HEK293 (cell line): ENCODE data around the gene ATP6V1B1.

Source experiments
- CTCF ChIA-PET: fragments of 350-600 bp; formaldehyde crosslinking; extraction: SDS; loops from one replicate; lab custom pipeline; 2021; ENCODE audit warnings: antibody characterized with exemption; lab: Yijun Ruan, JAX
- POLR2A ChIA-PET: fragments of 300-600 bp; formaldehyde crosslinking; extraction: SDS; loops from one replicate; lab custom pipeline; 2020; ENCODE audit warnings: antibody characterized with exemption, inconsistent platforms; lab: Yijun Ruan, JAX
- H3K27ac ChIP-seq: fragments of 200-500 bp; sonication (Bioruptor generic); 2 replicates; pipeline ENCODE4 v1.5.1; 2014; ENCODE audit warnings: low read depth, low read length, control low read depth, inconsistent platforms; ENCODE audit errors: extremely low read depth
- H3K36me3 ChIP-seq, 2 experiments: fragments of 200-500 bp in 1 of 2; sonication (Bioruptor generic) in 1 of 2; 1 replicate in 1 of 2; 2 replicates in 1 of 2; pipeline ENCODE4 v1.5.1; 2014 to 2017; ENCODE audit warnings: inconsistent platforms in 2 of 2, low read length in 2 of 2; ENCODE audit not compliant: control insufficient read depth in 2 of 2, insufficient read depth in 1 of 2
- H3K4me1 ChIP-seq: fragments of 200-500 bp; sonication (Bioruptor generic); 2 replicates; pipeline ENCODE4 v1.5.1; 2014; ENCODE audit warnings: mild to moderate bottlenecking, low read length, inconsistent platforms; ENCODE audit not compliant: control insufficient read depth, insufficient read depth
- H3K4me3 ChIP-seq: 2 replicates; pipeline ENCODE4 v1.5.1; 2011; ENCODE audit warnings: low read depth, mild to moderate bottlenecking, control low read depth, low read length, moderate library complexity
- H3K9me3 ChIP-seq: fragments of 200-500 bp; sonication (Bioruptor generic); 2 replicates; pipeline ENCODE4 v1.5.1; 2014; ENCODE audit warnings: low read depth, low read length, inconsistent platforms; ENCODE audit not compliant: control insufficient read depth, insufficient read depth
- KLF16 ChIP-seq: fragments of 450-650 bp; formaldehyde crosslinking; IDR thresholded peaks from 2 replicates; pipeline ENCODE4 v1.5.1; 2017; ENCODE audit warnings: missing biosample characterization, missing genetic modification characterization
- KLF9 ChIP-seq: fragments of 450-650 bp; formaldehyde crosslinking; IDR thresholded peaks from 2 replicates; pipeline ENCODE4 v1.5.1; 2016; ENCODE audit warnings: missing biosample characterization, missing genetic modification characterization, low read depth
- MZF1 ChIP-seq: fragments of 450-650 bp; formaldehyde crosslinking; IDR thresholded peaks from 2 replicates; pipeline ENCODE4 v1.5.1; 2017; ENCODE audit warnings: missing biosample characterization, missing genetic modification characterization, borderline replicate concordance
- PRDM1 ChIP-seq: fragments of 450-650 bp; formaldehyde crosslinking; IDR thresholded peaks from 2 replicates; pipeline ENCODE4; 2016; ENCODE audit warnings: missing biosample characterization, missing genetic modification characterization
- TCF7L2 ChIP-seq: IDR thresholded peaks from 2 replicates; pipeline ENCODE4 v1.6.1; 2011; ENCODE audit warnings: low read depth, mild to moderate bottlenecking, inconsistent platforms, low read length, moderate library complexity, borderline replicate concordance
- ZBTB11 ChIP-seq: fragments of 450-650 bp; formaldehyde crosslinking; conservative IDR thresholded peaks from 2 replicates; pipeline ENCODE4 v1.5.1; 2016; ENCODE audit warnings: low read depth, missing biosample characterization, missing genetic modification characterization
- ZBTB17 ChIP-seq: fragments of 450-650 bp; formaldehyde crosslinking; IDR thresholded peaks from 2 replicates; pipeline ENCODE4 v1.5.1; 2016; ENCODE audit warnings: missing biosample characterization, missing genetic modification characterization
- ZNF133 ChIP-seq: fragments of 450-650 bp; formaldehyde crosslinking; IDR thresholded peaks from 2 replicates; pipeline ENCODE4 v1.5.1; 2016; ENCODE audit warnings: missing biosample characterization, missing genetic modification characterization
- ZNF174 ChIP-seq: fragments of 450-650 bp; formaldehyde crosslinking; IDR thresholded peaks from 2 replicates; pipeline ENCODE4 v1.5.0; 2017; ENCODE audit warnings: missing biosample characterization, mild to moderate bottlenecking, missing genetic modification characterization
- ZNF248 ChIP-seq: fragments of 450-650 bp; formaldehyde crosslinking; IDR thresholded peaks from 2 replicates; pipeline ENCODE4 v1.5.1; 2017; ENCODE audit warnings: missing biosample characterization, missing genetic modification characterization
- ZNF366 ChIP-seq: fragments of 450-650 bp; formaldehyde crosslinking; conservative IDR thresholded peaks from 2 replicates; pipeline ENCODE4 v1.5.1; 2016; ENCODE audit warnings: missing biosample characterization, missing genetic modification characterization
- ZNF416 ChIP-seq: fragments of 450-650 bp; formaldehyde crosslinking; IDR thresholded peaks from 2 replicates; pipeline ENCODE4 v1.5.1; 2016; ENCODE audit warnings: missing biosample characterization, missing genetic modification characterization
- ZNF501 ChIP-seq: fragments of 450-650 bp; formaldehyde crosslinking; IDR thresholded peaks from 2 replicates; pipeline ENCODE4 v1.5.1; 2016; ENCODE audit warnings: missing biosample characterization, missing genetic modification characterization
- ZNF514 ChIP-seq: fragments of 450-650 bp; formaldehyde crosslinking; IDR thresholded peaks from 2 replicates; pipeline ENCODE4 v1.5.1; 2016; ENCODE audit warnings: missing biosample characterization, missing genetic modification characterization
- ZNF560 ChIP-seq: fragments of 450-650 bp; formaldehyde crosslinking; IDR thresholded peaks from 2 replicates; pipeline ENCODE4 v1.5.1; 2017; ENCODE audit warnings: missing biosample characterization, missing genetic modification characterization, borderline replicate concordance
- ZNF624 ChIP-seq: fragments of 450-650 bp; formaldehyde crosslinking; IDR thresholded peaks from 2 replicates; pipeline ENCODE4 v1.5.1; 2017; ENCODE audit warnings: missing biosample characterization, missing genetic modification characterization
- ZNF747 ChIP-seq: fragments of 450-650 bp; formaldehyde crosslinking; IDR thresholded peaks from 2 replicates; pipeline ENCODE4 v1.5.1; 2016; ENCODE audit warnings: missing biosample characterization, missing genetic modification characterization
- ZNF768 ChIP-seq: fragments of 450-650 bp; formaldehyde crosslinking; IDR thresholded peaks from 2 replicates; pipeline ENCODE4 v1.5.1; 2018; ENCODE audit warnings: missing biosample characterization, mild to moderate bottlenecking, missing genetic modification characterization
- ZNF785 ChIP-seq: fragments of 450-650 bp; formaldehyde crosslinking; IDR thresholded peaks from 2 replicates; pipeline ENCODE4 v1.5.1; 2016; ENCODE audit warnings: missing biosample characterization, missing genetic modification characterization
- ZNF791 ChIP-seq: fragments of 450-650 bp; formaldehyde crosslinking; IDR thresholded peaks from 2 replicates; pipeline ENCODE4 v1.5.1; 2016; ENCODE audit warnings: missing biosample characterization, missing genetic modification characterization
- ZNF830 ChIP-seq: fragments of 450-650 bp; IDR thresholded peaks from 2 replicates; pipeline ENCODE4 v1.5.0; 2018; ENCODE audit warnings: missing biosample characterization, missing genetic modification characterization, low read depth, mild to moderate bottlenecking, moderate library complexity
- ZSCAN16 ChIP-seq: fragments of 450-650 bp; formaldehyde crosslinking; IDR thresholded peaks from 2 replicates; pipeline ENCODE4 v1.5.1; 2016; ENCODE audit warnings: missing biosample characterization, missing genetic modification characterization
- TF ChIP-seq, protein P1 (sequence below): fragments of 450-650 bp; formaldehyde crosslinking; IDR thresholded peaks from 2 replicates; pipeline ENCODE4 v1.5.1; 2016; ENCODE audit warnings: missing biosample characterization, missing genetic modification characterization
- TF ChIP-seq, protein P2 (sequence below): fragments of 450-650 bp; formaldehyde crosslinking; IDR thresholded peaks from 2 replicates; pipeline ENCODE4 v1.5.1; 2016; ENCODE audit warnings: missing biosample characterization, missing genetic modification characterization, low read depth
- TF ChIP-seq, protein P3 (sequence below): fragments of 450-650 bp; formaldehyde crosslinking; IDR thresholded peaks from 2 replicates; pipeline ENCODE4 v1.5.1; 2017; ENCODE audit warnings: missing biosample characterization, missing genetic modification characterization

Gene ATP6V1B1

GRCh38 chr2:70897977-70898226 is 37.8 kb upstream of the ATP6V1B1 start (continued):
- TF ChIP-seq TCF7L2 (no peak), KLF9 (tag by site-specific recombination) (no peak), ZNF768 (tag by site-specific recombination) (no peak), ZNF785 (tag by site-specific recombination) (no peak), ZNF366 (tag by site-specific recombination) (no peak)

DNA sequence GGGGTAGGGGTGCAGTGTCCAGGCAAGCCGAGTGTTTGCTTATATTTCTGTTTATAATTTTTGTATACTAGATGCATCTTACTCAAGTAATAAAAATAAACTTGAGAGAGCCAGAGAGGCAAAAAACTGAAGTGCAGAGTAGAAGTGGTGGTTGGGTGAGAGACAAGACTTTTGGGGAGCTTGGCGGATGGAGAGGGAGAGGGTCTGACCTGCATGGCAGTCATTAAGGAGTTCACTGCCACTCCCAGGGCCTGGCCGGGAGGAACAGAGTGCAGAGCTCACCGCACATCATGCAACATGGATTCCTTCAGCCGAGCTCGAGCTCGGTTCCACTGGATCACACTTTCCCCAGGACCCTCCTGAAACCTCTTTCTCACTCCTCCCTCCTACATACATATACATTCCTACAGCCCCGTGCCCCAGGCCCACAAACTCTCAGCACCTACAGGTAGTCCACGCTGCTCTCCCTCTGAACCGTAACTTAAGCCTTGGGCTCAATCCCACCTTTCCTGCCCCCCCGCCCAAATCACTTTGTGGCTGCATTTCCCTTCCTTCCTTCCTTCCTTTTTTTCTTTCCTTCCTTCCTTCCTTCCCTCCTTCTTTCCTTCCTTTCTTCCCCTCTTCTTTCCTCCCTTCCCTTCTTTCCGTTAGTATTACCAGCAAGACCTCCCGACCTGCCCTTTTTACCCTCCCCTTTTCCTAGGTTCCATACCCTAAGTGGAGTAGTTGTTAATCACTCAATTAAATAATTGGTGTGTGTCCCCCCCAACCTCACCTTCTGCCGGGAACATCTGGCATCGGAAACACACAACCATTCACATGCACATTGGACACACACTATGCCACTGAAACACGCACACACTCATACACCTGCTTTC is 37.1 kb upstream of the ATP6V1B1 start:
- ChIA-PET POLR2A (interaction anchor here (1.3 kb wide), 1 partner anchor 11 kb away, joined by 4 read pairs; no protein-coding TSS in a partner anchor), CTCF (interaction anchor here (1.0 kb wide), 1 partner anchor 22 kb away, joined by 3 read pairs; no protein-coding TSS in a partner anchor)

GRCh38 chr2:70901227-70902066 is 34.3 kb upstream of the ATP6V1B1 start:
- Histone ChIP-seq H3K4me3 (peak overlapping the region; percentile 76), H3K27ac (peak overlapping the region; percentile 79), H3K9me3 (no peaks in the 10 kb centered on the region), H3K4me1 (peaks cover 2% of the 10 kb centered on the region; the same call in 1 of the 2 replicates), H3K36me3 (peaks cover 5 to 34% of the 10 kb centered on the region in 2 experiments; a peak in 2 of 3 replicates)
- CTCF ChIA-PET, result interaction anchor here (1.0 to 1.2 kb wide), 2 partner anchors 45 to 47 kb away, joined by 4 to 9 read pairs; no protein-coding TSS in a partner anchor
- POLR2A ChIA-PET, result interaction anchor here (0.8 to 1.3 kb wide), 2 partner anchors 14 to 28 kb away, joined by 4 to 6 read pairs; no protein-coding TSS in a partner anchor
- TF ChIP-seq PRDM1 (tag by site-specific recombination), result peak; percentile 63; the same call in 1 of the 2 replicates
- TF ChIP-seq ZNF624 (tag by site-specific recombination), result 0 out of 2 replicates have a peak, but pooled peaks have one; percentile 10
- TF ChIP-seq, protein P1, sequence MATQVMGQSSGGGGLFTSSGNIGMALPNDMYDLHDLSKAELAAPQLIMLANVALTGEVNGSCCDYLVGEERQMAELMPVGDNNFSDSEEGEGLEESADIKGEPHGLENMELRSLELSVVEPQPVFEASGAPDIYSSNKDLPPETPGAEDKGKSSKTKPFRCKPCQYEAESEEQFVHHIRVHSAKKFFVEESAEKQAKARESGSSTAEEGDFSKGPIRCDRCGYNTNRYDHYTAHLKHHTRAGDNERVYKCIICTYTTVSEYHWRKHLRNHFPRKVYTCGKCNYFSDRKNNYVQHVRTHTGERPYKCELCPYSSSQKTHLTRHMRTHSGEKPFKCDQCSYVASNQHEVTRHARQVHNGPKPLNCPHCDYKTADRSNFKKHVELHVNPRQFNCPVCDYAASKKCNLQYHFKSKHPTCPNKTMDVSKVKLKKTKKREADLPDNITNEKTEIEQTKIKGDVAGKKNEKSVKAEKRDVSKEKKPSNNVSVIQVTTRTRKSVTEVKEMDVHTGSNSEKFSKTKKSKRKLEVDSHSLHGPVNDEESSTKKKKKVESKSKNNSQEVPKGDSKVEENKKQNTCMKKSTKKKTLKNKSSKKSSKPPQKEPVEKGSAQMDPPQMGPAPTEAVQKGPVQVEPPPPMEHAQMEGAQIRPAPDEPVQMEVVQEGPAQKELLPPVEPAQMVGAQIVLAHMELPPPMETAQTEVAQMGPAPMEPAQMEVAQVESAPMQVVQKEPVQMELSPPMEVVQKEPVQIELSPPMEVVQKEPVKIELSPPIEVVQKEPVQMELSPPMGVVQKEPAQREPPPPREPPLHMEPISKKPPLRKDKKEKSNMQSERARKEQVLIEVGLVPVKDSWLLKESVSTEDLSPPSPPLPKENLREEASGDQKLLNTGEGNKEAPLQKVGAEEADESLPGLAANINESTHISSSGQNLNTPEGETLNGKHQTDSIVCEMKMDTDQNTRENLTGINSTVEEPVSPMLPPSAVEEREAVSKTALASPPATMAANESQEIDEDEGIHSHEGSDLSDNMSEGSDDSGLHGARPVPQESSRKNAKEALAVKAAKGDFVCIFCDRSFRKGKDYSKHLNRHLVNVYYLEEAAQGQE (tag by site-specific recombination), result 0 out of 2 replicates have a peak, but pooled peaks have one; percentile 36
- TF ChIP-seq ZNF791 (tag by site-specific recombination), result 0 out of 2 replicates have a peak, but pooled peaks have one; percentile 14
- peak; percentile 68 for TF ChIP-seq ZBTB11 (tag by site-specific recombination)
- TF ChIP-seq KLF16 (tag by site-specific recombination), result peak; percentile 81
- TF ChIP-seq, protein P2, sequence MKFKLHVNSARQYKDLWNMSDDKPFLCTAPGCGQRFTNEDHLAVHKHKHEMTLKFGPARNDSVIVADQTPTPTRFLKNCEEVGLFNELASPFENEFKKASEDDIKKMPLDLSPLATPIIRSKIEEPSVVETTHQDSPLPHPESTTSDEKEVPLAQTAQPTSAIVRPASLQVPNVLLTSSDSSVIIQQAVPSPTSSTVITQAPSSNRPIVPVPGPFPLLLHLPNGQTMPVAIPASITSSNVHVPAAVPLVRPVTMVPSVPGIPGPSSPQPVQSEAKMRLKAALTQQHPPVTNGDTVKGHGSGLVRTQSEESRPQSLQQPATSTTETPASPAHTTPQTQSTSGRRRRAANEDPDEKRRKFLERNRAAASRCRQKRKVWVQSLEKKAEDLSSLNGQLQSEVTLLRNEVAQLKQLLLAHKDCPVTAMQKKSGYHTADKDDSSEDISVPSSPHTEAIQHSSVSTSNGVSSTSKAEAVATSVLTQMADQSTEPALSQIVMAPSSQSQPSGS (tag by site-specific recombination), result no peak

More for the DNA sequence above, 37.1 kb upstream of the ATP6V1B1 start:
- TF ChIP-seq MZF1 (tag by site-specific recombination) (no peak), ZNF514 (tag by site-specific recombination) (no peak), ZNF248 (tag by site-specific recombination) (no peak), ZNF768 (tag by site-specific recombination) (no peak), ZNF133 (tag by site-specific recombination) (no peak), ZNF830 (tag by site-specific recombination) (no peak), ZSCAN16 (tag by site-specific recombination) (no peak), ZNF416 (tag by site-specific recombination) (no peak), ZNF174 (no peak), ZNF791 (tag by site-specific recombination) (no peak), ZNF366 (tag by site-specific recombination) (peak; percentile 94), ZBTB17 (tag by site-specific recombination) (peak; percentile 91), ZNF501 (tag by site-specific recombination) (no peak), ZNF560 (no peak), ZNF747 (tag by site-specific recombination) (no peak)
- TF ChIP-seq, protein P3, sequence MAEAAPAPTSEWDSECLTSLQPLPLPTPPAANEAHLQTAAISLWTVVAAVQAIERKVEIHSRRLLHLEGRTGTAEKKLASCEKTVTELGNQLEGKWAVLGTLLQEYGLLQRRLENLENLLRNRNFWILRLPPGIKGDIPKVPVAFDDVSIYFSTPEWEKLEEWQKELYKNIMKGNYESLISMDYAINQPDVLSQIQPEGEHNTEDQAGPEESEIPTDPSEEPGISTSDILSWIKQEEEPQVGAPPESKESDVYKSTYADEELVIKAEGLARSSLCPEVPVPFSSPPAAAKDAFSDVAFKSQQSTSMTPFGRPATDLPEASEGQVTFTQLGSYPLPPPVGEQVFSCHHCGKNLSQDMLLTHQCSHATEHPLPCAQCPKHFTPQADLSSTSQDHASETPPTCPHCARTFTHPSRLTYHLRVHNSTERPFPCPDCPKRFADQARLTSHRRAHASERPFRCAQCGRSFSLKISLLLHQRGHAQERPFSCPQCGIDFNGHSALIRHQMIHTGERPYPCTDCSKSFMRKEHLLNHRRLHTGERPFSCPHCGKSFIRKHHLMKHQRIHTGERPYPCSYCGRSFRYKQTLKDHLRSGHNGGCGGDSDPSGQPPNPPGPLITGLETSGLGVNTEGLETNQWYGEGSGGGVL (tag by site-specific recombination), result no peak
- Histone ChIP-seq H3K27ac (no peak overlapping the region), H3K4me3 (no peak overlapping the region), H3K36me3 (peaks cover 0 to 7% of the 10 kb centered on the region in 2 experiments; a peak in 1 of 3 replicates), H3K4me1 (peaks cover 2% of the 10 kb centered on the region; the same call in 1 of the 2 replicates), H3K9me3 (no peaks in the 10 kb centered on the region)
